Heart right ventricle (tissue), 16 donors: ENCODE results near the gene SLC22A23. TPM values are rescaled to one million over a fixed set of nuclear protein-coding genes. Genes with fewer than 3 reads are reported as not detected.
A peak's percentile ranks its signal among the peaks of the same experiment; 100 is the strongest.

Source experiments
- ATAC-seq, 8 donors: fragments of 200-7000 bp; cut with Tn5 transposase; one replicate each; pipeline ENCODE4 v1.9.1; 2020; ENCODE audit warnings: mild to moderate bottlenecking in 8 of 8, moderate library complexity in 8 of 8, moderate number of reproducible peaks in 1 of 8
- DNase-seq, 2 donors: peaks; one replicate each; pipeline ENCODE4 v3.0.0-alpha.2; 2020
- H3K27ac ChIP-seq, 10 donors: fragments of 200-600 bp; sonication (generic) in 2 of 10; one replicate each; pipeline versions ENCODE4 v1.5.0 to v1.8.0; 2020 to 2022; ENCODE audit warnings: mild to moderate bottlenecking in 3 of 10
- H3K27me3 ChIP-seq, 7 donors: fragments of 200-600 bp; one replicate each; pipeline ENCODE4 v1.8.0; 2021 to 2022; ENCODE audit warnings: mild to moderate bottlenecking in 2 of 7
- H3K36me3 ChIP-seq, 9 donors: fragments of 200-600 bp; sonication (generic) in 1 of 9; one replicate each; pipeline versions ENCODE4 v1.5.0 to v1.8.0; 2020 to 2022; ENCODE audit warnings: mild to moderate bottlenecking in 2 of 9
- H3K4me1 ChIP-seq, 9 donors: fragments of 200-600 bp; sonication (generic) in 1 of 9; one replicate each; pipeline versions ENCODE4 v1.5.0 to v1.8.0; 2020 to 2022; ENCODE audit warnings: mild to moderate bottlenecking in 4 of 9
- H3K4me3 ChIP-seq, 10 donors: fragments of 200-600 bp; sonication (generic) in 2 of 10; one replicate each; pipeline versions ENCODE4 v1.5.0 to v1.8.0; 2020 to 2022; ENCODE audit warnings: mild to moderate bottlenecking in 7 of 10, moderate library complexity in 2 of 10
- H3K9me3 ChIP-seq, 11 donors: fragments of 200-600 bp in 10 of 11; sonication (generic) in 2 of 11; one replicate each; pipeline versions ENCODE4 v1.5.0 to v1.8.0; 2013 to 2022; ENCODE audit warnings: mild to moderate bottlenecking in 2 of 11, control low read depth in 1 of 11, moderate library complexity in 1 of 11
- WGBS, 2 donors: extraction: QIAGEN DNeasy Blood & Tissue Kit; methylation state at CpG; one replicate each; pipeline ENCODE4 v1.1.7; 2013; ENCODE audit warnings: inconsistent platforms in 1 of 2; 5-methylcytosine and 5-hydroxymethylcytosine counted together
- intact Hi-C, 10 donors: fragments of 100-400 bp; cut with DNase I; formaldehyde crosslinking; loops; one replicate each; pipeline versions ENCODE4 v1.11.1 to v1.14.2; 2022
- polyA plus RNA-seq, 2 donors: library from polyadenylated mRNA; stranded (reverse); fragments of 200-250 nt; gene quantifications; one replicate each; pipeline ENCODE4 v1.2.3, GENCODE V29; 2013
- total RNA-seq, 10 donors: library from RNA; stranded (reverse); fragmentation: NEBNext Ultra II Directional in 3 of 10; extraction: Animal tissue kit (Norgen Biotek cat#: 25700) in 3 of 10; gene quantifications; one replicate each; pipeline versions ENCODE4 v1.2.1 to v1.2.4, GENCODE V29; 2021 to 2023
- TF ChIP-seq, protein P1 (sequence below), 9 donors: fragments of 200-600 bp; sonication (generic) in 2 of 9; IDR thresholded peaks; one replicate each; pipeline versions ENCODE4 v1.5.0 to v1.8.0; 2021 to 2022; ENCODE audit warnings: antibody characterized with exemption in 9 of 9, mild to moderate bottlenecking in 5 of 9, moderate library complexity in 1 of 9
- donor health status: Arrhythmogenic right ventricular cardiomyopathy.
- donor health status: ischemic (EF 13 %, LVEDD 7.1; RV severe dilation, severe dysfunction).
- donor health status: healthy with polysubstance abuse.
- donor health status: DM: no; HTN: yes; CAD: no.
- donor health status: DM: no; HTN: no; CAD: no.
- donor health status: ischemic (EF 25% LVEDD 6.9; RV normal size, moderate dysfunction).
- donor health status: ischemic (EF 25% LVEDD 5.7; RV mildly dilated, moderate dysfunction).
- donor health status: healthy.
- donor health status: DM: yes; HTN: yes; CAD: no.
- donor health status: Ischemic cardiomyopathy.
- donor health status: ischemic (EF 35%, LVEDD 5.7; RV mildly dilated, moderate dysfunction).
- donor health status: nonischemic (EF 11% LVEDD 7.7; RV severe dilation, severe dysfunction).
- donor health status: DM: yes; HTN: yes; CAD: no.
- donor health status: PGD.
- donor health status: ischemic (EF 29% LVEDD 5.4; RV normal size, mild dysfunction).
- donor health status: nonischemic (EF 23%, LVEDD 6.1; RV moderate dilation, normal function).

The SLC22A23 gene
- total and polyA plus RNA-seq, 12 donors: 1.9 to 7.8 (median 5.1) TPM

DNA sequence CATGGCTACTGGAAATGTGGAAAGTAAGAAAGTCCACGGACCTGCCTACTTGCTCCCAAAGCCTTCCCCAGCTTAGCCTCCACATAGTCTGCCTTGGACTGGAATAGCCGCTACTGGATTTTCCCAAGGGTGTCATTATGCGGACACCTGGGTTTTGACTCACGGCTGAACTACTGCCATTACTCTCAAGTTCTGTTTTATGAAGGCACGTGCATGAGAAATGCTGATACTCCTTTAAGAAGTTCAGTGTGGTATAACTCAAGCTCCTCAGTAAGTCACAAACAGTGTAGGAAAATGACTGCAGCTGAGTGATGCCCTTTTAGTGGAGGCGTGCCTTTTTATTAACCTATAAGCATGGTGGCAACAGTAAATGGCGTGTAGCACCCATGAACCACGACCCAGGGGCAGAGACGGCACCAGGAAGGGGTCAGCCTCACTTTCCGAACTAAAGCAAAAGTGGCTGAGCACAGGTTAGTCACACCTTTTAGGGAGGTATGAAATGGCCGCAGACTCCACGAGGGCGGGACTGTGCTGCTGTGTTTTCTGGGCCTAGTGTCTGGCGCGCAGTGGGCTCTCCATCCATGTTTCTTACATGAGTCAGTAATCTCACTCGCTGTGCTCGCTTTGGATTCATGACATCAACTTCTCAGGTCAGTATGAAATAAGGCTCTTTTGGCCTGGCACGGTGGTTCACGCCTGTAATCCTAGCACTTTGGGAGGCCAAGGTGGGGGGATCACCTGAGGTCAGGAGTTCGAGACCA is 174.2 kb downstream of the SLC22A23 start:
- Histone ChIP-seq H3K4me3 (no peak overlapping the region), H3K27me3 (no peaks in the 10 kb centered on the region), H3K36me3 (peaks cover 0 to 16% (median 0%) of the 10 kb centered on the region in 9 donors), H3K9me3 (no peaks in the 10 kb centered on the region), H3K4me1 (peaks cover 7 to 31% (median 21%) of the 10 kb centered on the region in 9 donors), H3K27ac (peak overlapping the region in 8 of 10 donors; percentile 0 to 68 (median 38))
- intact Hi-C loops: loop anchor here in 6 of 10 donors (5.0 to 10.0 kb wide), 5 partner anchors 75 to 692 kb away; partner anchors contain the start of gene SLC22A23 (in 4 of the 6)
- DNase-seq (no peak), ATAC-seq (peak in 2 of 8 donors; percentile 4 to 21)
- WGBS, 2 donors: 86 to 87% methylated on average over 20 of the region's 20 CpGs
- TF ChIP-seq, protein P1, sequence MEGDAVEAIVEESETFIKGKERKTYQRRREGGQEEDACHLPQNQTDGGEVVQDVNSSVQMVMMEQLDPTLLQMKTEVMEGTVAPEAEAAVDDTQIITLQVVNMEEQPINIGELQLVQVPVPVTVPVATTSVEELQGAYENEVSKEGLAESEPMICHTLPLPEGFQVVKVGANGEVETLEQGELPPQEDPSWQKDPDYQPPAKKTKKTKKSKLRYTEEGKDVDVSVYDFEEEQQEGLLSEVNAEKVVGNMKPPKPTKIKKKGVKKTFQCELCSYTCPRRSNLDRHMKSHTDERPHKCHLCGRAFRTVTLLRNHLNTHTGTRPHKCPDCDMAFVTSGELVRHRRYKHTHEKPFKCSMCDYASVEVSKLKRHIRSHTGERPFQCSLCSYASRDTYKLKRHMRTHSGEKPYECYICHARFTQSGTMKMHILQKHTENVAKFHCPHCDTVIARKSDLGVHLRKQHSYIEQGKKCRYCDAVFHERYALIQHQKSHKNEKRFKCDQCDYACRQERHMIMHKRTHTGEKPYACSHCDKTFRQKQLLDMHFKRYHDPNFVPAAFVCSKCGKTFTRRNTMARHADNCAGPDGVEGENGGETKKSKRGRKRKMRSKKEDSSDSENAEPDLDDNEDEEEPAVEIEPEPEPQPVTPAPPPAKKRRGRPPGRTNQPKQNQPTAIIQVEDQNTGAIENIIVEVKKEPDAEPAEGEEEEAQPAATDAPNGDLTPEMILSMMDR (IDR thresholded peaks at IDR 0.05): no peak

- WGBS, 2 donors: 52 to 54% methylated on average over 13 of the region's 13 CpGs
Observed at GRCh38 chr6:3281631-3282475, 175.0 kb downstream of the SLC22A23 start.

DNA sequence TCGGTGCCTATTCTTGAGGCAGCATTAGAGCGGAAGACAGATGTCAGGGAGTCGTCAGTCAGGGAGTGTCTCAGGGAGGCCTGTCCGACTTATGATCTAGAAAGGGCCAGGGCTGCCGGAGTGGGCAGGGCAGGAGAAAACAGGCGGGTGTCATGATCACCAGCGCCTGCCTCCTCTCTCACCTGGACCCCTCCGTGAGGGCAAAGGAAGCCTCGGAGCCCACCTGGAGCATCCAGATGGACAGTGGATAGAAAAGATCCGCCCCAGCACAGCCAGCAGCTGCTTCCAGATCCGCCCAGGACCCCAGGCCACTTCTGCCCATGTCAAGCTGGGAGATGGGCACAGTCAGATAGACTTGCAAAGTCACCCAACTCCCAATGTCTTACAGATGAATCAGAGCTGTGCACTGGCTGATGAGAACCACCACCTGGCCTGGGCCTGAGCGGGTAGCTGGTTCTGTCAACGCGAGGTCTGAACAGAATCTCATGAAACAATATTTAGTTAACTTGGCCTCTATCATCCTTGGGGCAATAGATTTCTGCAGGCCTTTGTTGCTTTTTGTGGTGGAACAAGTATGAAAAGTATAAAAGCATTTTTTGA is 175.9 kb downstream of the SLC22A23 start:
- H3K36me3 ChIP-seq: peaks cover 0 to 20% (median 0%) of the 10 kb centered on the region in 9 donors
- TF ChIP-seq, protein P1 (IDR thresholded peaks at IDR 0.05): no peak
- intact Hi-C loops: loop anchor here in 6 of 10 donors (5.0 to 10.0 kb wide), 5 partner anchors 76 to 694 kb away; partner anchors contain the start of gene SLC22A23 (in 4 of the 6)
- H3K27me3 ChIP-seq: no peaks in the 10 kb centered on the region
- no peak for DNase-seq
- H3K9me3 ChIP-seq: no peaks in the 10 kb centered on the region
- no peak overlapping the region for H3K4me3 ChIP-seq
- peaks cover 7 to 31% (median 21%) of the 10 kb centered on the region in 9 donors for H3K4me1 ChIP-seq
- peak overlapping the region in 5 of 10 donors; percentile 6 to 68 (median 49) for H3K27ac ChIP-seq
- no peak for ATAC-seq
- 92 to 95% methylated on average over 14 of the region's 14 CpGs for WGBS, 2 donors

More at GRCh38 chr6:3281631-3282475, 175.0 kb downstream of the SLC22A23 start:
- peak in 6 of 8 donors; percentile 17 to 50 (median 38) for ATAC-seq
- DNase-seq: peak in 1 of 2 donors; percentile 29
- H3K27ac ChIP-seq: peak overlapping the region in 8 of 10 donors; percentile 6 to 68 (median 45)
- H3K27me3 ChIP-seq: no peaks in the 10 kb centered on the region
- no peak overlapping the region for H3K4me3 ChIP-seq
- H3K36me3 ChIP-seq: peaks cover 0 to 16% (median 0%) of the 10 kb centered on the region in 9 donors
- intact Hi-C loops: loop anchor here in 6 of 10 donors (5.0 to 10.0 kb wide), 5 partner anchors 75 to 693 kb away; partner anchors contain the start of gene SLC22A23 (in 4 of the 6)
- peaks cover 7 to 31% (median 21%) of the 10 kb centered on the region in 9 donors for H3K4me1 ChIP-seq
- TF ChIP-seq, protein P1 (IDR thresholded peaks at IDR 0.05): no peak
- no peaks in the 10 kb centered on the region for H3K9me3 ChIP-seq
